ENCODE measurements around the gene ZNF91.

The ZNF91 gene

GRCh38 chr19:23415034-23415433 lies 19.8 kb upstream of the ZNF91 start:
- H3K9me3 ChIP-seq (ENCODE audit: control insufficient read depth, insufficient read depth, low read depth, low read length), result no peaks in the 10 kb centered on the region
- CTCF ChIA-PET, result interaction anchor here (0.6 kb wide), 1 partner anchor 23 kb away, joined by 3 read pairs; no protein-coding TSS in a partner anchor

GRCh38 chr19:23410155-23410554 lies 14.9 kb upstream of the ZNF91 start:
- Histone ChIP-seq H3K4me3 (ENCODE audit: low read depth, low read length) (no peak overlapping the region), H3K4me1 (ENCODE audit: control insufficient read depth, insufficient read depth, low read length) (no peaks in the 10 kb centered on the region), H3K9me3 (ENCODE audit: control insufficient read depth, insufficient read depth, low read depth, low read length) (no peaks in the 10 kb centered on the region; the same call in 1 of the 2 replicates), H3K27ac (ENCODE audit: extremely low read depth, low read depth, low read length) (no peak overlapping the region), H3K36me3 (ENCODE audit: control insufficient read depth in 2 of 2, insufficient read depth in 1 of 2, low read length in 2 of 2) (no peaks in the 10 kb centered on the region)
- ChIA-PET CTCF (no interaction called here), POLR2A (interaction anchor here (1.6 kb wide), 1 partner anchor 15 kb away, joined by 5 read pairs; the partner anchor contains the start of gene ZNF91)
- TF ChIP-seq ZNF148 (tag by site-specific recombination; IDR thresholded peaks at IDR 0.05; ENCODE audit: borderline replicate concordance) (no peak), ZNF18 (tag by site-specific recombination; IDR thresholded peaks at IDR 0.05) (no peak), ZNF248 (tag by site-specific recombination; IDR thresholded peaks at IDR 0.05) (no peak), ZNF311 (tag by site-specific recombination; IDR thresholded peaks at IDR 0.05; ENCODE audit: borderline replicate concordance) (no peak), ZNF658 (tag by site-specific recombination; IDR thresholded peaks at IDR 0.05) (no peak), ZNF202 (tag by site-specific recombination; IDR thresholded peaks at IDR 0.05; ENCODE audit: borderline replicate concordance) (no peak), ZSCAN16 (tag by site-specific recombination; IDR thresholded peaks at IDR 0.05) (no peak), KLF9 (tag by site-specific recombination; IDR thresholded peaks at IDR 0.05; ENCODE audit: low read depth) (no peak), REST (tag by site-specific recombination; IDR thresholded peaks at IDR 0.05) (no peak), ZNF529 (tag by site-specific recombination; IDR thresholded peaks at IDR 0.05; ENCODE audit: insufficient replicate concordance) (no peak), KLF17 (tag by site-specific recombination; IDR thresholded peaks at IDR 0.05) (no peak)

More at GRCh38 chr19:23415034-23415433, 19.8 kb upstream of the ZNF91 start:
- peak overlapping the region; percentile 58 for H3K4me3 ChIP-seq (ENCODE audit: low read depth, low read length)
- POLR2A ChIA-PET, result interaction anchor here (1.9 kb wide), 1 partner anchor 20 kb away, joined by 11 read pairs; the partner anchor contains the start of gene ZNF91
- no peaks in the 10 kb centered on the region for H3K36me3 ChIP-seq (ENCODE audit: control insufficient read depth in 2 of 2, insufficient read depth in 1 of 2, low read length in 2 of 2)
- TF ChIP-seq MZF1 (tag by site-specific recombination; IDR thresholded peaks at IDR 0.05; ENCODE audit: borderline replicate concordance) (no peak), ZNF23 (tag by site-specific recombination; IDR thresholded peaks at IDR 0.05; ENCODE audit: borderline replicate concordance) (no peak), ATF2 (tag by site-specific recombination; IDR thresholded peaks at IDR 0.05; ENCODE audit: low read depth) (no peak), ZNF404 (tag by site-specific recombination; IDR thresholded peaks at IDR 0.05) (no peak), ZNF571 (tag by site-specific recombination; IDR thresholded peaks at IDR 0.05) (no peak), ZNF658 (tag by site-specific recombination; IDR thresholded peaks at IDR 0.05) (no peak), ZNF214 (tag by site-specific recombination; IDR thresholded peaks at IDR 0.05; ENCODE audit: borderline replicate concordance) (no peak)
- no peak overlapping the region for H3K27ac ChIP-seq (ENCODE audit: extremely low read depth, low read depth, low read length)
- H3K4me1 ChIP-seq (ENCODE audit: control insufficient read depth, insufficient read depth, low read length), result no peaks in the 10 kb centered on the region

Measured in HEK293 (cell line).